Glutamatergic neuron (in vitro differentiated cells): ENCODE measurements around the gene RGS18. TPM values are rescaled to one million over a fixed set of nuclear protein-coding genes. Genes with fewer than 3 reads are reported as not detected.

Experiments used
- DNase-seq: peaks from one replicate; pipeline ENCODE4 v3.0.0; 2022
- H3K27ac Mint-ChIP-seq: one replicate; pipeline ENCODE4 v1.8.0; 2020; ENCODE audit warnings: mild to moderate bottlenecking, mixed read lengths, inconsistent platforms; ENCODE audit not compliant: unreplicated experiment
- H3K27me3 Mint-ChIP-seq: one replicate; pipeline ENCODE4 v1.8.0; 2020; ENCODE audit warnings: mild to moderate bottlenecking, moderate library complexity, mixed read lengths, inconsistent platforms; ENCODE audit not compliant: unreplicated experiment
- H3K36me3 Mint-ChIP-seq: one replicate; pipeline ENCODE4 v1.8.0; 2020; ENCODE audit warnings: mild to moderate bottlenecking, mixed read lengths, inconsistent platforms; ENCODE audit not compliant: unreplicated experiment
- H3K4me1 Mint-ChIP-seq: one replicate; pipeline ENCODE4 v1.8.0; 2020; ENCODE audit warnings: mild to moderate bottlenecking, low read depth, mixed read lengths, inconsistent platforms; ENCODE audit not compliant: unreplicated experiment
- H3K4me3 Mint-ChIP-seq: one replicate; pipeline ENCODE4 v1.8.0; 2020; ENCODE audit warnings: mild to moderate bottlenecking, mixed read lengths, inconsistent platforms; ENCODE audit not compliant: unreplicated experiment
- H3K9me3 Mint-ChIP-seq: one replicate; pipeline ENCODE4 v1.8.0; 2020; ENCODE audit warnings: mild to moderate bottlenecking, moderate library complexity, mixed read lengths, inconsistent platforms; ENCODE audit not compliant: unreplicated experiment
- total RNA-seq: library from RNA; stranded (reverse); fragmentation: NEBNext Ultra II Directional; extraction: Animal tissue kit (Norgen Biotek cat#: 25700); gene quantifications from one replicate; pipeline ENCODE4 v1.2.1, GENCODE V29; 2021; ENCODE audit not compliant: unreplicated experiment
- TF ChIP-seq, protein P1 (sequence below): fragments of 200-600 bp; sonication (generic); IDR thresholded peaks from one replicate; pipeline ENCODE4 v1.5.0; 2021; ENCODE audit not compliant: partially characterized antibody, unreplicated experiment

The RGS18 gene
- total RNA-seq, 1 donor from 2014 or later: not detected

DNA sequence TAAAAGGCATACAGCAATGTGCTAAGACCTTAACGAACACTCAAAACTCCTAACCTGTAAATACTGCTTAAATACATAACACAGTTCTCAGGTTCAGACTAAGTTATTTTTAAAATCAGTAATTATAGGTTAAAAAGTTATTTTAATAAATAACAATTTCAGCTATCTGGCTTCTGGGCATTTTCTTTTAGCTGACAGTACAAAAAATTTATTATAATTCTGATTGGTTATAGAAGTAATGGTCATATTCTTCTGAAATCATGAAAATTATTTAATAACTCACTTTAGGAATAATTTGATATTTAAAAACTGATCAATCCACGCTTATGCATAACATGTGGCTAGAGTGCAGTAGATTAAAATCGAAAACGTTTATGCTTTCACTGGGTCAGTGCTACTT is 10.7 kb downstream of the RGS18 start:
- no peaks in the 10 kb centered on the region for H3K9me3 Mint-ChIP-seq
- H3K4me1 Mint-ChIP-seq: no peaks in the 10 kb centered on the region
- H3K36me3 Mint-ChIP-seq: no peaks in the 10 kb centered on the region
- no peak overlapping the region for H3K4me3 Mint-ChIP-seq
- H3K27ac Mint-ChIP-seq: no peak overlapping the region
- peaks cover 2% of the 10 kb centered on the region for H3K27me3 Mint-ChIP-seq
- TF ChIP-seq, protein P1, sequence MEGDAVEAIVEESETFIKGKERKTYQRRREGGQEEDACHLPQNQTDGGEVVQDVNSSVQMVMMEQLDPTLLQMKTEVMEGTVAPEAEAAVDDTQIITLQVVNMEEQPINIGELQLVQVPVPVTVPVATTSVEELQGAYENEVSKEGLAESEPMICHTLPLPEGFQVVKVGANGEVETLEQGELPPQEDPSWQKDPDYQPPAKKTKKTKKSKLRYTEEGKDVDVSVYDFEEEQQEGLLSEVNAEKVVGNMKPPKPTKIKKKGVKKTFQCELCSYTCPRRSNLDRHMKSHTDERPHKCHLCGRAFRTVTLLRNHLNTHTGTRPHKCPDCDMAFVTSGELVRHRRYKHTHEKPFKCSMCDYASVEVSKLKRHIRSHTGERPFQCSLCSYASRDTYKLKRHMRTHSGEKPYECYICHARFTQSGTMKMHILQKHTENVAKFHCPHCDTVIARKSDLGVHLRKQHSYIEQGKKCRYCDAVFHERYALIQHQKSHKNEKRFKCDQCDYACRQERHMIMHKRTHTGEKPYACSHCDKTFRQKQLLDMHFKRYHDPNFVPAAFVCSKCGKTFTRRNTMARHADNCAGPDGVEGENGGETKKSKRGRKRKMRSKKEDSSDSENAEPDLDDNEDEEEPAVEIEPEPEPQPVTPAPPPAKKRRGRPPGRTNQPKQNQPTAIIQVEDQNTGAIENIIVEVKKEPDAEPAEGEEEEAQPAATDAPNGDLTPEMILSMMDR: no peak
- DNase-seq: no peak

DNA sequence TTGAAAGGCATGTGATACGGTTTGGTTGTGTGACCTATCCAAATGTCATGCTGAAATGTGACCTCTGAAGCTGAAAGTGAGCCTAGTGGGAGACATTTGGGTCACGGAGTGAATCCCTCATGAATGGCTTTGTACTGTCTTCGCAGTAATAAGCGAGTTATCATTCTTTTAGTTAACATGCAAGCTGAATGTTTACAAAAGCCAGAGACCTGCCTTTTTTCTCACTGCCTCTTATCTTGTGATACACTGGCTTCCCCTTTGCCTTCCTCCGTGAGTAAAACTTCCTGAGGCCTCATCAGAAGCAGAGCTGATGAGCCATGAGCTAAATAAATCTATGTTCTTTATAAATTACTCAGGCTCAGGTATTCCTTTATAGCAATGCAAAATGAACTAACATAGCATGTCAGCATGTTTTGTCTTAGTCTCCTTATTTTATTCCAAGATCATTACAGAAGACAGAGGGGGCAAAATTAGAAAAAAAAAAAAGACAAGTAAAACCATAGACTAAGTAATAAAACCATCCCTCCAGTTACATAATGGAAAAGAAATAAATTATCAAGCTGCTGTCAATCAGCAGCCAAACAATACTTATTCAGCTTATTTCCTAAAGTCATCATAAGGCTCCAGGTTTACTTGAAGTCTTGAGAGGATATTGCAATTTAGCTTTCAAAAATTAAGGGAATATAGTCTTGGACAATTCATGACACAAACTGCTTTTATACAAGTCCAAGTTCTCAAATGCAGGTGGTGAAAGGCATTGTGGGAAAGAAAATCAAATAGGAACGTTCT is 12.1 kb downstream of the RGS18 start:
- Mint-ChIP-seq H3K4me3 (no peak overlapping the region), H3K36me3 (no peaks in the 10 kb centered on the region), H3K4me1 (no peaks in the 10 kb centered on the region), H3K27ac (no peak overlapping the region), H3K27me3 (peaks cover under 1% of the 10 kb centered on the region), H3K9me3 (no peaks in the 10 kb centered on the region)
- TF ChIP-seq, protein P1: no peak
- no peak for DNase-seq

DNA sequence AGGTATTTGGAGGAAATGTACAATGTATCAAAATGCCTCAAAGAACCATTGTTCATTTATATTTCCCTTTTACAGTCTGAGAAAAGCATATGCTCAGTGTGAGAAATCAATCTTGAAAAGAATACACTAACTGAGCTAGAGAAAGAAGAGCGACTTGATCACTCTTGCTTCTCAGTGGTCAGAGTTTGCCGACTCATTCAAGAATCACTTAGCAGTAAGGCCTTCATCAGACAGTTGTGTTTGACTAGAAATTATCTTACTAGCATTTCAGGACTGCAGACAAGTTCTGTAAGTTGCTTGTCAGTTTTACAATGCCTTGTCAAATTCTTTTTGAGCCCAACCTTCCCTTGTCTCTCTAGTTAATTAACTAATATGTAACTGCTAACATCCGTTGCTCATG is 12.9 kb downstream of the RGS18 start:
- no peak overlapping the region for H3K27ac Mint-ChIP-seq

DNA sequence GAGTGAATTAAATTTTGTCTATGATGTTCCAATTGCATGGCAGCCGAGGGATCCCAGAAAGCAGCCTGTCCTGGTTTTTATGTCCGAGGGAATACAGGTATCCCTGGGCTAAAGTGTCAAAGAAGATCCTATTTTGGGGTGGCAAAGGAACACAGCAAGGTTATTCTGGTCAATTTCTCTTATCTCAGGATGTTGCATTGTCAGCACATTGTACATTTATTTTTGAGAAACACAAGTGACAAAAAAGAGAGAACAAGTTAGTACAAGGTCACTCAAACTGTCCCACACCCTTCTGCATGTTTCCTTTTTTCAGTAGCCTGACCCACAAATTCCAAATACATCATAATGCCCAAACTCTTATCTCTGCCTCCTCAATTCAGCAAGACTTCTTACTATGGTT is 17.7 kb downstream of the RGS18 start:
- Mint-ChIP-seq H3K4me3 (no peak overlapping the region), H3K4me1 (no peaks in the 10 kb centered on the region), H3K27ac (no peak overlapping the region), H3K36me3 (no peaks in the 10 kb centered on the region), H3K27me3 (no peaks in the 10 kb centered on the region), H3K9me3 (no peaks in the 10 kb centered on the region)
- TF ChIP-seq, protein P1: no peak
- DNase-seq: no peak

More for the DNA sequence above, 12.9 kb downstream of the RGS18 start:
- no peak for DNase-seq
- TF ChIP-seq, protein P1: no peak
- Mint-ChIP-seq H3K36me3 (no peaks in the 10 kb centered on the region), H3K4me3 (no peak overlapping the region), H3K9me3 (no peaks in the 10 kb centered on the region), H3K27me3 (no peaks in the 10 kb centered on the region), H3K4me1 (no peaks in the 10 kb centered on the region)

DNA sequence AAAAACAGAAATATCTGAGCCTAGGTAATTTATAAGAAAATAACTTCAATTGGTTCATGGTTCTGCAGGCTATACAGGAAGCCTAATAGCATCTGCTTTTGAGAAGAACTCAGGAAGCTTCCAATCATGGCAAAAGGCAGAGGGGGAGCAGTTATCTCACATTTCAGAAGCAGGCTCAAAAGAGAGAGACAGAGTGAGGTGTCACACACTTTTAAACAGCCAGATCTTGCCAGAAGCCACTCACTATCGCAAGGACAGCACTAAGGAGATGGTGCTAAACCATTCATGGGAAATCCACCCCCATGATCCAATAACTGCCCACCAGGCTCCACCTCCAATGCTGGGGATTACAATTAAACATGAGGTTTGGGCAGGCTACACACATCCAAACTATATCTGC is 25.5 kb downstream of the RGS18 start:
- Mint-ChIP-seq H3K36me3 (no peaks in the 10 kb centered on the region), H3K27me3 (no peaks in the 10 kb centered on the region), H3K4me1 (no peaks in the 10 kb centered on the region), H3K27ac (no peak overlapping the region), H3K4me3 (no peak overlapping the region), H3K9me3 (no peaks in the 10 kb centered on the region)
- DNase-seq: no peak
- TF ChIP-seq, protein P1: no peak
